Measurements from ENCODE around the gene TAF4B. TPM values are rescaled to one million over a fixed set of nuclear protein-coding genes. Genes with fewer than 3 reads are reported as not detected.

TAF4B gene
- polyA plus RNA-seq, 1 of the 3 experiments (the other 2 are of a cell fraction): 1.3 TPM

DNA sequence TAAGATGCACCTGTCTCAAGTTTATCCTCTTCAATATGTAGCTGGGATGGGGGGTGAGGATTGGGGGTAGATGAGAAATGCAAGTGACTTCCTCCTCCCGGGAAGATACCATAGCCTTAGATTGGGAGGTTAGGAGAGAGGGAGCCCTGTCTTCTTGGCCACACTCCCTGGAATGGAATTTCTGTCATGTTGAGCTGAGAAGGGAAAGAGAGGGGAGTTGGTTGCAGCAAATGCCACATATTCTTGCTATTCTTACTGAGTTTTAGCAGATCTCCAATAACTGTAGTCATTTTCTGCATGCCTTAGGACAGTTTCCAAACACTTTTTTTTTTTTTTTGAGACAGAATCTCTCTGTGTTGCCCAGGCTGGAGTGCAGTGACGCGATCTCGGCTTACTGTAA is 35.9 kb downstream of the TAF4B start:
- POLR2A ChIA-PET: no interaction called here
- H3K9ac ChIP-seq: no peak overlapping the region
- CTCF ChIA-PET: no interaction called here

DNA sequence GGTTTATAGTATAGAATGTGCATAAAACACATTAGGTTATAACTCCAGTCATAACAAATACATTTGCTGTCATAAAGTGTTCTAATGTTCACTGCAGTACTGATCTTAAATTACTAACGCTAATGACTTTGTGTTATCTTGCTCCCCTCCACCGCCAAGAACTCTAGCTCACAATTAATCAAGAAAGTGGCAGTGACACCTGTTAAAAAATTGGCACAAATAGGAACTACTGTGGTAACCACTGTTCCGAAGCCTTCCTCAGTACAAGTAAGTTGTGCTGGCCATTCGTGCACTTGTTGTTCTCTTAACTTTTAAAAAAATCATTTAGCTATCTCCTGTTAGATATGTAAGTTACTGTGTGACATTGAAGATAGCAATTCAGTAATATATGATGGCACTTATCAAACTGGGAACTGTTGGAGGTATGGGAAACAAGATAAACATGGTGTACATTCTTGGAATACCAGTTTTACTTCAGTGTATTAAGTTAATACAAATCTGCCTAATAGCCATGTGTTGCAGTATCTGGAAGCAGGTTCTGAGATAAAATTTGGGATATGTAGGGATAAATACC is 41.2 kb downstream of the TAF4B start:
- Histone ChIP-seq H3K4me3 (ENCODE audit: low read depth in 2 of 2, low read length in 1 of 2) (no peak overlapping the region), H3F3A (replicated peaks; ENCODE audit: insufficient read depth) (no peaks in the 10 kb centered on the region), H3K9me3 (no peaks in the 10 kb centered on the region), H3K9me2 (no peaks in the 10 kb centered on the region), H3K27me3 (ENCODE audit: insufficient read depth) (no peaks in the 10 kb centered on the region), H3K9ac (no peak overlapping the region), H4K20me1 (ENCODE audit: insufficient read depth) (no peaks in the 10 kb centered on the region), H3K4me2 (no peak overlapping the region), H3K27ac (ENCODE audit: low read depth in 2 of 2, low read length in 1 of 2) (no peak overlapping the region), H2AFZ (ENCODE audit: low read depth) (no peak overlapping the region), H3K79me2 (ENCODE audit: insufficient read depth) (no peaks in the 10 kb centered on the region), H3K36me3 (replicated peaks in 1 of 2; ENCODE audit: control insufficient read depth in 1 of 2, insufficient read depth in 2 of 2, low read length in 1 of 2) (no peaks in the 10 kb centered on the region), H3K4me1 (ENCODE audit: control insufficient read depth in 1 of 2, insufficient read depth in 2 of 2, low read depth in 1 of 2, low read length in 1 of 2) (peaks cover 0 to 3% of the 10 kb centered on the region in 2 experiments; a peak in 1 of 4 replicates)
- WGBS (ENCODE audit: low lambda C conversion rate): 94% methylated on average over 4 of the region's 4 CpGs
- POLR2A ChIA-PET: no interaction called here
- CTCF ChIA-PET: no interaction called here
- no peak for DNase-seq
- TF ChIP-seq TCF12 (IDR thresholded peaks at IDR 0.05) (no peak), GABPA (IDR thresholded peaks at IDR 0.05; ENCODE audit: low read depth) (no peak), SMC3 (IDR thresholded peaks at IDR 0.05; ENCODE audit: low read depth, low read length) (no peak), GATA2 (CRISPR knock-in tag; IDR thresholded peaks at IDR 0.05) (no peak), NRF1 (IDR thresholded peaks at IDR 0.05; ENCODE audit: low read depth, low read length) (no peak), POLR2AphosphoS5 (IDR thresholded peaks at IDR 0.05; ENCODE audit: low read depth, low read length) (no peak), MXI1 (IDR thresholded peaks at IDR 0.05; ENCODE audit: low read depth, low read length) (no peak), RCOR1 (IDR thresholded peaks at IDR 0.05; ENCODE audit: low read length) (no peak), JUND (IDR thresholded peaks at IDR 0.05) (no peak)
- TF ChIP-seq, protein P1, sequence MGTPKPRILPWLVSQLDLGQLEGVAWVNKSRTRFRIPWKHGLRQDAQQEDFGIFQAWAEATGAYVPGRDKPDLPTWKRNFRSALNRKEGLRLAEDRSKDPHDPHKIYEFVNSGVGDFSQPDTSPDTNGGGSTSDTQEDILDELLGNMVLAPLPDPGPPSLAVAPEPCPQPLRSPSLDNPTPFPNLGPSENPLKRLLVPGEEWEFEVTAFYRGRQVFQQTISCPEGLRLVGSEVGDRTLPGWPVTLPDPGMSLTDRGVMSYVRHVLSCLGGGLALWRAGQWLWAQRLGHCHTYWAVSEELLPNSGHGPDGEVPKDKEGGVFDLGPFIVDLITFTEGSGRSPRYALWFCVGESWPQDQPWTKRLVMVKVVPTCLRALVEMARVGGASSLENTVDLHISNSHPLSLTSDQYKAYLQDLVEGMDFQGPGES (IDR thresholded peaks at IDR 0.05; ENCODE audit: low read depth, low read length): no peak
- TF ChIP-seq, protein P2, sequence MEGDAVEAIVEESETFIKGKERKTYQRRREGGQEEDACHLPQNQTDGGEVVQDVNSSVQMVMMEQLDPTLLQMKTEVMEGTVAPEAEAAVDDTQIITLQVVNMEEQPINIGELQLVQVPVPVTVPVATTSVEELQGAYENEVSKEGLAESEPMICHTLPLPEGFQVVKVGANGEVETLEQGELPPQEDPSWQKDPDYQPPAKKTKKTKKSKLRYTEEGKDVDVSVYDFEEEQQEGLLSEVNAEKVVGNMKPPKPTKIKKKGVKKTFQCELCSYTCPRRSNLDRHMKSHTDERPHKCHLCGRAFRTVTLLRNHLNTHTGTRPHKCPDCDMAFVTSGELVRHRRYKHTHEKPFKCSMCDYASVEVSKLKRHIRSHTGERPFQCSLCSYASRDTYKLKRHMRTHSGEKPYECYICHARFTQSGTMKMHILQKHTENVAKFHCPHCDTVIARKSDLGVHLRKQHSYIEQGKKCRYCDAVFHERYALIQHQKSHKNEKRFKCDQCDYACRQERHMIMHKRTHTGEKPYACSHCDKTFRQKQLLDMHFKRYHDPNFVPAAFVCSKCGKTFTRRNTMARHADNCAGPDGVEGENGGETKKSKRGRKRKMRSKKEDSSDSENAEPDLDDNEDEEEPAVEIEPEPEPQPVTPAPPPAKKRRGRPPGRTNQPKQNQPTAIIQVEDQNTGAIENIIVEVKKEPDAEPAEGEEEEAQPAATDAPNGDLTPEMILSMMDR (IDR thresholded peaks at IDR 0.05): no peak

More for the DNA sequence above, 35.9 kb downstream of the TAF4B start:
- Histone ChIP-seq H3K9me3 (no peaks in the 10 kb centered on the region), H3K4me2 (no peak overlapping the region), H3F3A (replicated peaks; ENCODE audit: insufficient read depth) (no peaks in the 10 kb centered on the region), H3K27ac (ENCODE audit: low read depth in 2 of 2, low read length in 1 of 2) (no peak overlapping the region), H3K79me2 (ENCODE audit: insufficient read depth) (no peaks in the 10 kb centered on the region), H3K9me2 (no peaks in the 10 kb centered on the region), H4K20me1 (ENCODE audit: insufficient read depth) (no peaks in the 10 kb centered on the region), H3K4me3 (ENCODE audit: low read depth in 2 of 2, low read length in 1 of 2) (no peak overlapping the region), H3K27me3 (ENCODE audit: insufficient read depth) (no peaks in the 10 kb centered on the region), H2AFZ (ENCODE audit: low read depth) (no peak overlapping the region), H3K4me1 (ENCODE audit: control insufficient read depth in 1 of 2, insufficient read depth in 2 of 2, low read depth in 1 of 2, low read length in 1 of 2) (no peaks in the 10 kb centered on the region), H3K36me3 (replicated peaks in 1 of 2; ENCODE audit: control insufficient read depth in 1 of 2, insufficient read depth in 2 of 2, low read length in 1 of 2) (no peaks in the 10 kb centered on the region)
- DNase-seq: no peak
- TF ChIP-seq, protein P3, sequence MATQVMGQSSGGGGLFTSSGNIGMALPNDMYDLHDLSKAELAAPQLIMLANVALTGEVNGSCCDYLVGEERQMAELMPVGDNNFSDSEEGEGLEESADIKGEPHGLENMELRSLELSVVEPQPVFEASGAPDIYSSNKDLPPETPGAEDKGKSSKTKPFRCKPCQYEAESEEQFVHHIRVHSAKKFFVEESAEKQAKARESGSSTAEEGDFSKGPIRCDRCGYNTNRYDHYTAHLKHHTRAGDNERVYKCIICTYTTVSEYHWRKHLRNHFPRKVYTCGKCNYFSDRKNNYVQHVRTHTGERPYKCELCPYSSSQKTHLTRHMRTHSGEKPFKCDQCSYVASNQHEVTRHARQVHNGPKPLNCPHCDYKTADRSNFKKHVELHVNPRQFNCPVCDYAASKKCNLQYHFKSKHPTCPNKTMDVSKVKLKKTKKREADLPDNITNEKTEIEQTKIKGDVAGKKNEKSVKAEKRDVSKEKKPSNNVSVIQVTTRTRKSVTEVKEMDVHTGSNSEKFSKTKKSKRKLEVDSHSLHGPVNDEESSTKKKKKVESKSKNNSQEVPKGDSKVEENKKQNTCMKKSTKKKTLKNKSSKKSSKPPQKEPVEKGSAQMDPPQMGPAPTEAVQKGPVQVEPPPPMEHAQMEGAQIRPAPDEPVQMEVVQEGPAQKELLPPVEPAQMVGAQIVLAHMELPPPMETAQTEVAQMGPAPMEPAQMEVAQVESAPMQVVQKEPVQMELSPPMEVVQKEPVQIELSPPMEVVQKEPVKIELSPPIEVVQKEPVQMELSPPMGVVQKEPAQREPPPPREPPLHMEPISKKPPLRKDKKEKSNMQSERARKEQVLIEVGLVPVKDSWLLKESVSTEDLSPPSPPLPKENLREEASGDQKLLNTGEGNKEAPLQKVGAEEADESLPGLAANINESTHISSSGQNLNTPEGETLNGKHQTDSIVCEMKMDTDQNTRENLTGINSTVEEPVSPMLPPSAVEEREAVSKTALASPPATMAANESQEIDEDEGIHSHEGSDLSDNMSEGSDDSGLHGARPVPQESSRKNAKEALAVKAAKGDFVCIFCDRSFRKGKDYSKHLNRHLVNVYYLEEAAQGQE (IDR thresholded peaks at IDR 0.05; ENCODE audit: low read depth, low read length): no peak
- TF ChIP-seq YY1 (IDR thresholded peaks at IDR 0.05; ENCODE audit: low read depth) (no peak), NFIC (IDR thresholded peaks at IDR 0.05; ENCODE audit: borderline replicate concordance) (no peak), NRF1 (IDR thresholded peaks at IDR 0.05; ENCODE audit: low read depth, low read length) (no peak), RXRA (IDR thresholded peaks at IDR 0.05; ENCODE audit: borderline replicate concordance, low read depth) (no peak), RCOR1 (IDR thresholded peaks at IDR 0.05; ENCODE audit: low read length) (no peak), ELF1 (IDR thresholded peaks at IDR 0.05) (no peak), GABPA (IDR thresholded peaks at IDR 0.05; ENCODE audit: low read depth) (no peak), RFX5 (IDR thresholded peaks at IDR 0.05; ENCODE audit: low read length) (no peak), TEAD4 (IDR thresholded peaks at IDR 0.05; ENCODE audit: borderline replicate concordance, insufficient read depth) (no peak), FOXJ3 (CRISPR knock-in tag; IDR thresholded peaks at IDR 0.05) (no peak), FOSL2 (IDR thresholded peaks at IDR 0.05; ENCODE audit: borderline replicate concordance, low read depth) (no peak)
- TF ChIP-seq, protein P4, sequence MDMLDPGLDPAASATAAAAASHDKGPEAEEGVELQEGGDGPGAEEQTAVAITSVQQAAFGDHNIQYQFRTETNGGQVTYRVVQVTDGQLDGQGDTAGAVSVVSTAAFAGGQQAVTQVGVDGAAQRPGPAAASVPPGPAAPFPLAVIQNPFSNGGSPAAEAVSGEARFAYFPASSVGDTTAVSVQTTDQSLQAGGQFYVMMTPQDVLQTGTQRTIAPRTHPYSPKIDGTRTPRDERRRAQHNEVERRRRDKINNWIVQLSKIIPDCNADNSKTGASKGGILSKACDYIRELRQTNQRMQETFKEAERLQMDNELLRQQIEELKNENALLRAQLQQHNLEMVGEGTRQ (IDR thresholded peaks at IDR 0.05; ENCODE audit: borderline replicate concordance, low read depth, low read length): no peak
- TF ChIP-seq, protein P5, sequence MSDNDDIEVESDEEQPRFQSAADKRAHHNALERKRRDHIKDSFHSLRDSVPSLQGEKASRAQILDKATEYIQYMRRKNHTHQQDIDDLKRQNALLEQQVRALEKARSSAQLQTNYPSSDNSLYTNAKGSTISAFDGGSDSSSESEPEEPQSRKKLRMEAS (IDR thresholded peaks at IDR 0.05; ENCODE audit: low read depth): no peak
- 99% methylated on average over 4 of the region's 4 CpGs for WGBS (ENCODE audit: low lambda C conversion rate)

All from SK-N-SH (cell line).